ENCODE data around the gene IGFLR1. TPM values are rescaled to one million over a fixed set of nuclear protein-coding genes. Genes with fewer than 3 reads are reported as not detected.

Gene IGFLR1
- polyA plus RNA-seq (ENCODE audit: insufficient read length in 4 of 4): 1 to 10 TPM; 2.6 to 4.3 (median 3.1) TPM

GRCh38 chr19:35742121-35742724 is at the start of gene IGFLR1:
TSS of gene IGFLR1 (minus strand) at chr19:35742452. CDS start at chr19:35741180, 1,272 bp downstream.
- DNase-seq (ENCODE audit: low read depth in 4 of 4, low spot score in 3 of 4): no peak

GRCh38 chr19:35791814-35792279 is 49.6 kb upstream of the IGFLR1 start:
- DNase-seq (ENCODE audit: low read depth in 4 of 4, low spot score in 3 of 4): no peak

GRCh38 chr19:35790981-35791813 is 48.9 kb upstream of the IGFLR1 start:
- DNase-seq (ENCODE audit: low read depth in 4 of 4, low spot score in 3 of 4): no peak

GRCh38 chr19:35789978-35790944 is 48.0 kb upstream of the IGFLR1 start:
- no peak for DNase-seq (ENCODE audit: low read depth in 4 of 4, low spot score in 3 of 4)

GRCh38 chr19:35789195-35789977 is 47.1 kb upstream of the IGFLR1 start:
- DNase-seq (ENCODE audit: low read depth in 4 of 4, low spot score in 3 of 4): no peak

GRCh38 chr19:35788205-35788960 is 46.1 kb upstream of the IGFLR1 start:
- DNase-seq (ENCODE audit: low read depth in 4 of 4, low spot score in 3 of 4): no peak

GRCh38 chr19:35787227-35787799 is 45.1 kb upstream of the IGFLR1 start:
- DNase-seq (ENCODE audit: low read depth in 4 of 4, low spot score in 3 of 4): no peak

GRCh38 chr19:35786299-35787160 is 44.3 kb upstream of the IGFLR1 start:
- no peak for DNase-seq (ENCODE audit: low read depth in 4 of 4, low spot score in 3 of 4)

- DNase-seq (ENCODE audit: low read depth in 4 of 4, low spot score in 3 of 4): no peak
Observed at GRCh38 chr19:35785339-35785627, 43.0 kb upstream of the IGFLR1 start.

- no peak for DNase-seq (ENCODE audit: low read depth in 4 of 4, low spot score in 3 of 4)
Observed at GRCh38 chr19:35784503-35785338, 42.5 kb upstream of the IGFLR1 start.

GRCh38 chr19:35783469-35784434 is 41.5 kb upstream of the IGFLR1 start:
- no peak for DNase-seq (ENCODE audit: low read depth in 4 of 4, low spot score in 3 of 4)

- DNase-seq (ENCODE audit: low read depth in 4 of 4, low spot score in 3 of 4): no peak
Observed at GRCh38 chr19:35782589-35782988, 40.3 kb upstream of the IGFLR1 start.

- no peak for DNase-seq (ENCODE audit: low read depth in 4 of 4, low spot score in 3 of 4)
Observed at GRCh38 chr19:35781650-35782049, 39.4 kb upstream of the IGFLR1 start.

GRCh38 chr19:35780717-35781116 is 38.5 kb upstream of the IGFLR1 start:
- DNase-seq (ENCODE audit: low read depth in 4 of 4, low spot score in 3 of 4): no peak

GRCh38 chr19:35780058-35780457 is 37.8 kb upstream of the IGFLR1 start:
- no peak for DNase-seq (ENCODE audit: low read depth in 4 of 4, low spot score in 3 of 4)

GRCh38 chr19:35779033-35779432 is 36.8 kb upstream of the IGFLR1 start:
- no peak for DNase-seq (ENCODE audit: low read depth in 4 of 4, low spot score in 3 of 4)
